ENCODE measurements around the gene CELF1.
A peak's percentile ranks its signal among the peaks of the same experiment; 100 is the strongest.
"Not testable (repeated sequence)": the region's sequence is repeated elsewhere in the genome, so short reads cannot be mapped to it uniquely, and the experiment has no call there.

Gene CELF1

DNA sequence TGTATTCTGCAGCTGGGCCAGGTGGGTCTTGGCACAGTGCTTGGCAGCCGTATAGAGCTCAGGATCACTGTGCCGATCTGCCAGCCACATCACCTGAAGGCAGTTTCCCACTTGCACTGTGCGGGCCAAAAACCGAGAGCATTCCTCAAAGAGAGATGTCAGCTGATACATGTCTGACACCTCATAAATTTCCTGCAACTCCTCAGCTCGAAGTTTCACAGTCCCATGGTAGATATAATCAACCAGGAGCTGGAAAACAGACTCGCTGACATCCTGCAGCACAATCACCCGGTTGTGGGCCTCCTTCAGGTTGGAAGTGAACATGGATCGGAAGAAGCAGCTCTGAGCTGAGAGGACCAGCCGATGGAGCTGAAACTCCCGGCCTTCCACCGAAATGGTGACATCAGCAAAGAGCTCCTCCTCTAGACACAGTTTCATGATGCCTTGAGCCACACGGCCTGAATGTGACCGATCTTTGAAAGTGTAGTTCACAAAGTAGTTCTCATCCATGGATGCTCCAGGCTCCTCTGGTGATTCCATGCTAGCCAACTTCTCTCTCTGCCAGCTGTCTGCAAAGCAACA, 24.6 kb upstream of the CELF1 start:
- no peak for DNase-seq (ENCODE audit: extremely low read depth in 1 of 2, low read depth in 1 of 2)

DNA sequence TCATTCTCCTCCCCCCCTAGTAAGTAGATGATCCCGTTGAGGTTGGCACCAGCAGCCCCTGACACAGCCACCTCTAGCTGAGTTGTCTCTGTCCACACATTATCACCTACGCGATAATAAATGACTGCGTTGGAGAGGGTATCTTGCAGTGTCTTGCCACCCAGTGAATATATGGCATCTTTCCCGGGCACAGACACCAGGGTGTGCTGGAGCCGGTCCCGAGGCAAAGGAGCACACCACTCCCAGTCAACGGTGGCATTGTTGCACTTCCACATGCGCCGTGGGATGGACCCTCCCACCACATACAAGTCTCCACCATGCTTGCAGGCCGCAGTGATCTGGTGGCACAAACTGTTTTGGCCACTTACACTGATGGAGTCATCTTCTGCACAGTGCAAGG, 20.4 kb upstream of the CELF1 start:
- no peak for DNase-seq (ENCODE audit: extremely low read depth in 1 of 2, low read depth in 1 of 2)

DNA sequence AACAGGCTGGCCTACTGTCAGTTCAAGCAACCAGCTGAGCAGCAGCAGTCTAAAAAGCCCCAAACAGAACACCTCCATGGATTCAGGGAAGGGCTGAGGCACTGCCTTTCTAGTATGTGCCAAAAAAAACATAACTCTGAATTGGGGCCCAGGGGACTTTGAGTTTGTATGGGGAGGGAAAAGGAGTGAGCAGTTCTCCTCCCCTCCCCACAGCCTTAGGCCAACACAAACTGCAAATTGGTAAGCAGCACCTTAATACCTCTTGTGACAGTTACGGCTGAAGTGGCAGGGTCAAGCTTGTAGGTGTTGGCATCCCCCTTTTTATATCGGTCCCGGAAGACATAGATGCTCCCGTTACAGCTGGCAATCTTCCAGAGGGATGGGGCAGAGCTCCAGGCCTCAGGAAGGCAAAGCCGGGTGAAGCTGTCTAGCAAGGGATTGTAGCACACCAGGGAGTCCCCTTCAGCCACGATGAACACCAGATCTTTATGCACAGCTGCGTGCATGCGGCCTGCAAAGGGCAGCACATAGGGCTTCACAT, 19.9 kb upstream of the CELF1 start:
- no peak for DNase-seq (ENCODE audit: extremely low read depth in 1 of 2, low read depth in 1 of 2)

GRCh38 chr11:47571895-47572294, 19.0 kb upstream of the CELF1 start:
- no peak for DNase-seq (ENCODE audit: extremely low read depth in 1 of 2, low read depth in 1 of 2)

- DNase-seq (ENCODE audit: extremely low read depth in 1 of 2, low read depth in 1 of 2) = no peak
These were observed 18.4 kb upstream of the CELF1 start for GRCh38 chr11:47571357-47571729.

DNA sequence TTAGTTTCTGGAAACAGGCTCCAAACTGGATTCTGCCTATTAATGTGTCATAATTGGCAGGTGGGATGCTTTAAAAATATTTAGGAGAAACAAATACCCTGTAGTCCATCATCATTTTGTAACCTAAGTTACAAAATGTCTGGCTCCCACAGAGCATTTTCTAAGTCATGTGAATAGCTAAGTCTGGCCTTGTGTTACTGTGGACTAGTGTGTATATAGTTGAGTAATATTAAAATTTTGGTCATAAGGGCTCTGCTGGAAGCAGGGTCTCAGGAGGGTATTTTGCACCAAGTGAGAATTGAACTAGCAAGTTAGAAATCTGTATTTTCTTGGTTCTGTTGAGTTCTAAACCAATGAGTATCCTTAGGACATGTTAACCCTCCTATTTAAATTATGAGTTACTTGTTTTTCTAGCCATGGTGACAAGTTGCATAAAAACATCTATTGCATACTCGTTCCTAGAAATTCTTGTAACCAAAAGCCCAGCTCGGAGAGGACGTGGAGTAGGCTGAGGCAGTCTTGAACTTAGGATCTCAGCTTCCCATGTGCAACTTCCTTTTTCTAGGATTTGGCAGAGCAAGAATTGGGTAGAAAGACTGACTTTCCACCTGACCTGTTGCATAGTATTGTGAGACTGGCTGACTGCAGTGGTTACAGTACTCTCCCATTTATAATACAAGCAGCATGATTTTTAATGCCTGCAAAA, 17.9 kb upstream of the CELF1 start:
- DNase-seq (ENCODE audit: extremely low read depth in 1 of 2, low read depth in 1 of 2) = no peak

DNA sequence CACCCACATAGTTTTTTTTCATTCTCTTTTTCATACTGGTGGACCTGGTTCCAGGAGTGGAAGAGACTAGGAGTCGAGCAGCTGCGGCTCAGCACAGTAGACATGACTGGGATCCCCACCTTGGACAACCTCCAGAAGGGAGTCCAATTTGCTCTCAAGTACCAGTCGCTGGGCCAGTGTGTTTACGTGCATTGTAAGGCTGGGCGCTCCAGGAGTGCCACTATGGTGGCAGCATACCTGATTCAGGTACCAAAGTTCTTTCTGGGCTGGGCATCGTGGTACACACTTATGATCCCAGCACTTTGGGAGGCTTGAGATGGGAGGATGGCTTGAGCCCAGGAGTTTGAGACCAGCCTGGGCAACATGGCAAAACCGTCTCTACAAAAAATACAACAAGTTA, 16.7 kb upstream of the CELF1 start:
- DNase-seq (ENCODE audit: extremely low read depth in 1 of 2, low read depth in 1 of 2) = no peak

DNA sequence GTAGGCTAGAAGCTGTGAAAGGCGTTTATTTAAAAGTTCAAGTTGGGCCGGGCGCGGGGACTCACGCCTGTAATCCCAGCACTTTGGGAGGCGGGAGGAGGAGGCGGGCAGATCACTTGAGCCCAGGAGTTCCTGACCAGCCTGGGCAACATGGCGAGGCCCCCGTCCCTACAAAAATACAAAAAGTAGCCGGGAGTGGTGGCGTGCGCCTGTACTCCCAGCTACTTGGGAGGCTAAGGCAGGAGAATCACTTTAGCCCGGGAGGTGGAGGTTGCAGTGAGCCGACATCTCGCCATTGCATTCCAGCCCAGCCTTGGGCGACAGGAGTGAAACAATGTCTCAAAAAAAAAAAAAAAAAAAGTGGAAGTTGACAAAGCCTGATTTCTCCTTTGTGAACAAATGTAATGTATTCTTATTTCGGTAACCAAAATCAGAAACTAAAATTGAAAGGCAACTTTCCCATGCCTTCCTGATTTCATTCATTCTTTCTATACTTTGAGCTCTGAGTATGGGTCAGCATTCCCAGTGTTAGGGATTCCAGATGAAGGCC, 13.3 kb upstream of the CELF1 start:
- DNase-seq (ENCODE audit: extremely low read depth in 1 of 2, low read depth in 1 of 2) = no peak

DNA sequence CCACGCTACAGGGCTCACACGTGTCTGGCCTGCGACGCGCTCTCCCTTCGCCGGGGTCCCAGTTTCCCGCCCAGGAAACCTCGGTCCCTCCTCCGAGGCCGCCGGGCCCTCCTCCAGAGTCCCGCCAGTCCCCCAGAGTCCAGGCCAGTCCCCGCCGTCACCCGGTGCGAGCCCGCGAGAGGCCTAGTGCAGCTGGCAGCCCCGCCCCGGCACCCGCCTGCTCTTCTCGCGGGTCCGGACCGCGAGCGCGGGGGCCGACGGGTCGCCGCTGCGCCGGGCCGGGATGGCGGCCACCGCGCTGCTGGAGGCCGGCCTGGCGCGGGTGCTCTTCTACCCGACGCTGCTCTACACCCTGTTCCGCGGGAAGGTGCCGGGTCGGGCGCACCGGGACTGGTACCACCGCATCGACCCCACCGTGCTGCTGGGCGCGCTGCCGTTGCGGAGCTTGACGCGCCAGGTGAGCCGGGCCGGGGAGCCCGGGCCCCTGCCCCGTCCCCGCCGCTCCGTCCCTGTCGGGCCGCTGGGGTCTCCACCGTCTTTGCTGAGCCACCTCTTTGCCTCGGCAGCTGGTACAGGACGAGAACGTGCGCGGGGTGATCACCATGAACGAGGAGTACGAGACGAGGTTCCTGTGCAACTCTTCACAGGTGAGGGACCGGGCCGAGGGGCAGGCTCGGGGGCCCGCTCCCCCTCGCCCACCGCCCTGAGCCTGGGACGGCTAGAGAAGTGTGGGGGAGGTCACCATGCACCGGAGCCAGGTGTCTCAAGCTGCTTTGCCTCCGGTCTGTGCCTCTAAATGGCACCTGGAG, 12.6 kb upstream of the CELF1 start, which contains the start of gene PTPMT1:
Gene PTPMT1, plus strand, starts transcription at position 260 of the 809 bp plus-strand sequence. Its CDS starts 24 bp downstream, at position 284.
- DNase-seq (ENCODE audit: extremely low read depth in 1 of 2, low read depth in 1 of 2) = peak; percentile 62 to 70

GRCh38 chr11:47564933-47565339, 12.0 kb upstream of the CELF1 start:
- no peak for DNase-seq (ENCODE audit: extremely low read depth in 1 of 2, low read depth in 1 of 2)

DNA sequence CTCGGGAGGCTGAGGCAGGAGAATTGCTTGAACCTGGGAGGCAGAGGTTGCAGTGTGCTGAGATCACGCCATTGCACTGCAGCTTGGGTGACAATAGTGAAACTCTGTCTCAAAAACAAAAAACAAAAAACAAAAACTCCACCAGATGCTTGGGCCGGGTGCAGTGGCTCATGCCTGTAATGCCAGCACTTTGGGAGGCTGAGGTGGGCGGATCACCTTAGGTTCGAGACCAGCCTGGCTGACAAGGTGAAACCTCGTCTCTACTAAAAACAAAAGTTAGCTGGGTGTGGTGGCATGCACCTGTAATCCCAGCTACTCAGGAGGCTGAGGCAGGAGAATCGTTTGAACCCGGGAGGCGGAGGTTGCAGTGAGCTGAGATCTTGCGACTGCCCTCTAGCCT, 11.4 kb upstream of the CELF1 start:
- not testable (repeated sequence) for DNase-seq (ENCODE audit: extremely low read depth in 1 of 2, low read depth in 1 of 2)

GRCh38 chr11:47562393-47562792, 9.5 kb upstream of the CELF1 start:
- not testable (repeated sequence) for DNase-seq (ENCODE audit: extremely low read depth in 1 of 2, low read depth in 1 of 2)

DNA sequence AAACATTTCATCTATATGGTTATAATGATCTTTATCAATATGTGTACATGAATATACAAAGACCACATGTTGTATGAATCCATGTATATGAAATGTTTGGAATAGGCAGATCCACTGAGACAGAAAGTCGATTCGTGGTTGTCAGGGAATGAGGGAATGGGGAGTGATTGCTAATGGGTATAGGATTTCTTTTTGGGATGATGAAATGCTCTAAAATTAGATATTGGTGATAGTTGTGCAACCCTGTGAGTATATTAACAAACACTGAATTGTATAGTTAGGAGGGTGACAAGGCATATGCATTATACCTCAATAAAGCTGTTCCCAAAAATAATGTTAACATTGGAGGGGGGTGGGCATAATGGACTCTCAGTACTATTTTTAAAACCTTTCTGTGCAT, 7.5 kb upstream of the CELF1 start:
- no peak for DNase-seq (ENCODE audit: extremely low read depth in 1 of 2, low read depth in 1 of 2)

DNA sequence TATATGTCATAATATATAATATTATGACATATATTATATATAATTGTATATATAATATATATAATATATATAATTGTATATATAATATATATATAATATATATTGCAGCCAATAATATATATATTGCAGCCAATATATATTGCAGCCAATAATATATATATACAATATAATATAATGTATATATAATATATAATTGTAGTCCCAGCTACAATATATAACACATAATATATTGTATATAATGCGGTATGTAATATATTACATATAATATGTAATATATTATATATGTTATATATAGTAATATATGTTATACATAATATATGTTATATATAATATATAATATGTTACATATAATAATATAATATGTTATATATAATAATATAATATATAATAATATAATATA, 5.8 kb upstream of the CELF1 start:
- DNase-seq (ENCODE audit: extremely low read depth in 1 of 2, low read depth in 1 of 2) = no peak

GRCh38 chr11:47557004-47557403, 4.1 kb upstream of the CELF1 start:
- not testable (repeated sequence) for DNase-seq (ENCODE audit: extremely low read depth in 1 of 2, low read depth in 1 of 2)

- DNase-seq (ENCODE audit: extremely low read depth in 1 of 2, low read depth in 1 of 2) = no peak
These were observed 443 bp upstream of the CELF1 start for GRCh38 chr11:47553406-47553743.

DNA sequence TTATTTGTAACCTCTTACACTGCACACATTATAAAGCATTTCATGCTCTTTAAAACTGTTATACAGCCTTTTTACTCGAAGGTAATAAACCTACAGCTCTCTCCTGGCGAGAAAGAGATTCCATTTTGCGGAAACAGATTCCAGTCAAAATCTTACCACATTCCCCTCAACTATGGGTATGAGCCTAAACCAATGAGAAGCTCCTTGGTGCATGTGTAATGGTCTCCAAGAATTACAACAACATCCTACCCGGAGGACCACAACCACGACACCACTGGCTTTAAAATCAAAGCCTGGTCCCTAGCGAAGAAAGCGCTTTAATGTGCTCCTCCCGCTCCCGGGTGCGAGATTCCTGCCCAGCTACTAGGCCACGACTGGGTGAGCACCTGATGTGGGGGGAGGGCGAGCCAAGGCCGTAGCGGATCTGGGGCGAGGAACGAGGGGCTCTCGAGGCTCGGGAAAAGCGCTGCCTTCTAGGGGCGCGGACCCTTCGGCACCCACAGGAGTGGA, 821 bp downstream of the CELF1 start:
- no peak for DNase-seq (ENCODE audit: extremely low read depth in 1 of 2, low read depth in 1 of 2)

DNA sequence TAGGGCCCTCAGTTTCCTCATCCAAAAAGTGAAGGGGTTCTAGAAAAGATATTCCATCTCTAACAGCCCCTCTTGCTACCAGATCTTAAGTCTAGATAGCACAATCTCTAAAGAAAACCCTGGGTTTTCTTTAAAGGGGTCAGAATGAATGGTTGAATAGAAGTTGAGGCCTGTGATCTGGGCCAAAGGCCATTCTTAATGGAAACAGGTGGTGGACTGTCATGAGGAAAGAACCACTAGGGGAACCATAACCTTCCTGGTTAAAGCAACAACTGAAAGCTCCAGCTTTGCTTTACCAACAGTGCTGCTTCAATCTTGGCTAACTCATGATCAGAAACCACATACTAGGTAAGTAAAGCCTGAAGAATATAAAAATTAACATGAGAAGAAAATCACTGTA, 1.8 kb downstream of the CELF1 start:
- DNase-seq (ENCODE audit: extremely low read depth in 1 of 2, low read depth in 1 of 2) = no peak

- DNase-seq (ENCODE audit: extremely low read depth in 1 of 2, low read depth in 1 of 2) = no peak
These were observed 2.5 kb downstream of the CELF1 start for GRCh38 chr11:47550288-47551047.

- DNase-seq (ENCODE audit: extremely low read depth in 1 of 2, low read depth in 1 of 2) = not testable (repeated sequence)
These were observed 6.7 kb downstream of the CELF1 start for GRCh38 chr11:47546274-47546673.

GRCh38 chr11:47545298-47545697, 7.6 kb downstream of the CELF1 start:
- DNase-seq (ENCODE audit: extremely low read depth in 1 of 2, low read depth in 1 of 2) = no peak

All from stimulated activated CD8-positive, alpha-beta memory T cell treated with anti-CD3 and anti-CD28 coated beads, Interleukin-7, amount 100 ng/mL, for 48 hours (primary cell).